Esophagus (tissue), 2 donors: Measurements from ENCODE around the gene PAPLN. TPM values are rescaled to one million over a fixed set of nuclear protein-coding genes. Genes with fewer than 3 reads are reported as not detected.
"Not testable (repeated sequence)": the region's sequence is repeated elsewhere in the genome, so short reads cannot be mapped to it uniquely, and the experiment has no call there.

Experiments
- H3K27ac ChIP-seq, 2 donors: one replicate each; pipeline ENCODE4 v1.5.1; 2013; ENCODE audit warnings: low read depth in 2 of 2, mild to moderate bottlenecking in 2 of 2, inconsistent platforms in 1 of 2, low read length in 1 of 2, moderate library complexity in 1 of 2
- H3K27me3 ChIP-seq, 2 donors: one replicate each; pipeline ENCODE4 v1.6.1; 2013; ENCODE audit warnings: low read length in 2 of 2, control low read depth in 1 of 2, mild to moderate bottlenecking in 1 of 2; ENCODE audit not compliant: insufficient read depth in 2 of 2, control insufficient read depth in 1 of 2
- H3K36me3 ChIP-seq, 2 donors: one replicate each; pipeline ENCODE4 v1.6.1; 2013; ENCODE audit warnings: low read length in 1 of 2; ENCODE audit not compliant: control insufficient read depth in 2 of 2, insufficient read depth in 2 of 2
- H3K4me1 ChIP-seq, 2 donors: one replicate each; pipeline ENCODE4 v1.6.1; 2013; ENCODE audit warnings: low read length in 1 of 2; ENCODE audit not compliant: control insufficient read depth in 2 of 2, insufficient read depth in 2 of 2
- H3K4me3 ChIP-seq, 2 donors: one replicate each; pipeline ENCODE4 v1.5.1; 2013; ENCODE audit warnings: low read length in 2 of 2, mild to moderate bottlenecking in 2 of 2, low read depth in 1 of 2, moderate library complexity in 1 of 2
- H3K9me3 ChIP-seq, 2 donors: one replicate each; pipeline ENCODE4 v1.6.1; 2013; ENCODE audit warnings: mild to moderate bottlenecking in 2 of 2, low read depth in 1 of 2, low read length in 1 of 2, moderate library complexity in 1 of 2; ENCODE audit not compliant: control insufficient read depth in 2 of 2, insufficient read depth in 1 of 2
- WGBS, 2 donors: extraction: QIAGEN DNeasy Blood & Tissue Kit; methylation state at CpG; one replicate each; pipeline ENCODE4 v1.1.7; 2013; 5-methylcytosine and 5-hydroxymethylcytosine counted together
- polyA plus RNA-seq, 2 donors: library from polyadenylated mRNA; stranded (reverse); fragments of 200-250 nt; gene quantifications; one replicate each; pipeline ENCODE4 v1.2.3, GENCODE V29; 2013
- donor health status: healthy with polysubstance abuse.
- donor health status: Bipolar disorder and iron deficiency.

PAPLN gene
- polyA plus RNA-seq, 2 donors: 3.9 to 7.5 TPM

DNA sequence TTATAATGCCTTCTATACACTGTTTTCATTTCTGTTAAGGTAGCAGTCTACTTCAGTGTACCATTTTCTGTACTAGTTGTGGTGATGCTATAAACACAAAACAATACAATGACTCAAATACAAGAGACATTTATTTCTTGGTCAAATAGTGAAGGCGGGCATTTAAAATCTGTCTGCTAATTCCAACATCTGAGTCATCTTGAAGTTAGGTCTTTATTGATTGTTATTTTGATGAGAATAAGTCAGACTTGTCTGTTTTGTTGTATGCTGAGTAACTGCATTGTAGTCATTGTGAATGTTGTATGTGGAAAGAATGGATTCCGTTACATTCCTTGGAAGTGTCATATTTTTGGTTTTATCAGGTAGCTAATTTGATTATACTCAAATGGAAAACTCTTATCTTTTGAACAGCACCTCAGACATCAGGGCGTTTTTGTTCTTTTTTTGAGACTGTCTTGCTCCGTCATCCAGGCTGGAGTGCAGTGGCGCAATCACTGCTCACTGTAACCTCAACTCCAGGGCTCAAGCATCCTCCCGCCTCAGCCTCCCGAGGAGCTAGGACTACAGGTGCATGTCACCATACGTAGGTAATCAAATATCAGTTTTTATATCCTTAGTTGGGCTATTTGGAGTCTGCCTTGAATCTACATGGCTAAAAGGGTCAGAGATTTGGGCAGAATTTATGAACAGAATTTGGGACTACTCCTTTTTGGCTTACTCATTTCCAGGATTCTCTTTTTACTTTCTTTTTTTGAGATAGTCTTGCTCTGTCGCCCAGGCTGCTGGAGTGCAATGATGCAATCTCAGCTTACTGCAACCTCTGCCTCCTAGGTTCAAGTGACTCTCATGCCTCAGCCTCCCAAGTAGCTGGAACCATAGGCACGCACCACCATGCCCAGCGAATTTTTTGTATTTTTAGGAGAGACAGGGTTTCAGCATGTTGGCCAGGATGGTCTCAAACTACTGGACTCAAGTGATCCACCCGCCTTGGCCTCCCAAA, 56.8 kb downstream of the PAPLN start:
- H3K27ac ChIP-seq: no peak overlapping the region
- no peak overlapping the region for H3K4me3 ChIP-seq
- no peaks in the 10 kb centered on the region for H3K9me3 ChIP-seq
- WGBS, 2 donors: 92 to 93% methylated on average over 12 of the region's 12 CpGs
- H3K36me3 ChIP-seq: peaks cover 0 to 2% of the 10 kb centered on the region in 2 donors
- H3K27me3 ChIP-seq: no peaks in the 10 kb centered on the region
- no peaks in the 10 kb centered on the region for H3K4me1 ChIP-seq

- Histone ChIP-seq H3K27me3 (no peaks in the 10 kb centered on the region), H3K27ac (no peak overlapping the region), H3K36me3 (peaks cover 0 to 2% of the 10 kb centered on the region in 2 donors), H3K4me3 (no peak overlapping the region), H3K9me3 (no peaks in the 10 kb centered on the region), H3K4me1 (no peaks in the 10 kb centered on the region)
- 68 to 73% methylated on average over 1 of the region's 1 CpG for WGBS, 2 donors
These were observed 58.0 kb downstream of the PAPLN start for GRCh38 chr14:73295198-73295796.

- no peak overlapping the region for H3K4me3 ChIP-seq
- no peak overlapping the region for H3K27ac ChIP-seq
- no peaks in the 10 kb centered on the region for H3K9me3 ChIP-seq
- H3K27me3 ChIP-seq: no peaks in the 10 kb centered on the region
- H3K4me1 ChIP-seq: no peaks in the 10 kb centered on the region
- 76 to 82% methylated on average over 3 of the region's 3 CpGs for WGBS, 2 donors
- no peaks in the 10 kb centered on the region for H3K36me3 ChIP-seq
These were observed 68.2 kb downstream of the PAPLN start for GRCh38 chr14:73305499-73305898.

- no peaks in the 10 kb centered on the region for H3K9me3 ChIP-seq
- no peak overlapping the region for H3K4me3 ChIP-seq
- H3K27me3 ChIP-seq: no peaks in the 10 kb centered on the region
- no peak overlapping the region for H3K27ac ChIP-seq
- no peaks in the 10 kb centered on the region for H3K4me1 ChIP-seq
- no peaks in the 10 kb centered on the region for H3K36me3 ChIP-seq
- 96 to 100% methylated on average over 3 of the region's 3 CpGs for WGBS, 2 donors
These were observed 70.0 kb downstream of the PAPLN start for GRCh38 chr14:73307261-73307660.

- H3K9me3 ChIP-seq, H3K4me3 ChIP-seq, H3K36me3 ChIP-seq, H3K27ac ChIP-seq, H3K27me3 ChIP-seq, H3K4me1 ChIP-seq: not testable (repeated sequence)
- 72 to 97% methylated on average over 1 of the region's 1 CpG for WGBS, 2 donors
These were observed 71.9 kb downstream of the PAPLN start for GRCh38 chr14:73309207-73309606.

GRCh38 chr14:73311708-73312030, 74.4 kb downstream of the PAPLN start:
- H3K27me3 ChIP-seq: no peaks in the 10 kb centered on the region
- no peak overlapping the region for H3K27ac ChIP-seq
- WGBS, 2 donors: 72 to 77% methylated on average over 2 of the region's 2 CpGs
- H3K4me3 ChIP-seq: no peak overlapping the region
- H3K36me3 ChIP-seq: peaks cover 0 to 2% of the 10 kb centered on the region in 2 donors
- H3K4me1 ChIP-seq: no peaks in the 10 kb centered on the region
- H3K9me3 ChIP-seq: no peaks in the 10 kb centered on the region

DNA sequence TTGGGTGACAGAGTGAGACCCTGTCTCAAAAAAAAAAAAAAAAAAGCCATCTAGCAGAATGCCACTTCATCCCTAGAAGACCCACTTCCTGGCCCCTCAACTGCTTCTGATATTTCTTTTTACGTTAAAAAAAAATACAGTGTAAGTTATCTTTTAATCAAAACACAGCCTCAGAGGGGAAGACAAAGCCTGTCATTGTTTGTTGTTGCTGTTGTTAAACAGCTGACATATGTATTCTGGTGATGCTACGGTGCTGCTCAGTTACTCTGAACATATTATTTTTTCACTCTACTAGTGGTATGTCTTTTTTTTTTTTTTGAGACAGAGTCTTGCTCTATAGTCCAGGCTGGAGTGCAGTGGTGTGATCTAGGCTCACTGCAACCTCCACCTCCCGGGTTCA, 75.4 kb downstream of the PAPLN start:
- H3K4me1 ChIP-seq: no peaks in the 10 kb centered on the region
- peaks cover 0 to 2% of the 10 kb centered on the region in 2 donors for H3K36me3 ChIP-seq
- H3K27me3 ChIP-seq: no peaks in the 10 kb centered on the region
- WGBS, 2 donors: 79 to 84% methylated on average over 3 of the region's 3 CpGs
- H3K4me3 ChIP-seq: no peak overlapping the region
- H3K9me3 ChIP-seq: no peaks in the 10 kb centered on the region
- no peak overlapping the region for H3K27ac ChIP-seq

- H3K27me3 ChIP-seq: no peaks in the 10 kb centered on the region
- H3K27ac ChIP-seq: no peak overlapping the region
- H3K9me3 ChIP-seq: no peaks in the 10 kb centered on the region
- H3K36me3 ChIP-seq: peaks cover 0 to 2% of the 10 kb centered on the region in 2 donors
- 94 to 97% methylated on average over 4 of the region's 4 CpGs for WGBS, 2 donors
- H3K4me1 ChIP-seq: no peaks in the 10 kb centered on the region
- H3K4me3 ChIP-seq: no peak overlapping the region
These were observed 75.8 kb downstream of the PAPLN start for GRCh38 chr14:73313151-73313550.

DNA sequence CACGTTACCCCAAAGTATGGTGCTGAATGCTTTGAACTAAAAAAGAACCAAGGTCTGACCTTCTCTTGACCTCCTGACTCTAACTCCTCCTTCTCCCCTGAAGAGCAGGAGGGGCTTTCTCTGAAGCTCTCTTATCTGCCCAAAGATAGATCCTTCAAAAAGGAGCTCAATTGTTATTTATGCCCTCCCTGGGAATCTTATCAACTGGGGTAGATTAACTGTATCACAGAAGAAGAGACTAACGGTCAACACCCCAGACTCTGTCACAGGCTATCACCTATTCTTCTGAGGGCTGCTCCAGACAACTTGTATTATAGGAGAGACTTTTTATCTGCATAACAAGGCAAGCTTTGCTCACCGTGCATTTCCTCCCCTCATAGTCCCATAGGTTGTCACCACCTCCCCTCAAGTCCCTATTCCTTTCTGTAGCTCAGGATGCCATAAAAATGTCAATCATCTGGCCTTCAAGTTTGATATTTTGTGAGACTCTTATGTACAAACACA, 86.6 kb downstream of the PAPLN start:
- WGBS, 2 donors: 57 to 72% methylated on average over 3 of the region's 3 CpGs
- Histone ChIP-seq H3K36me3 (no peaks in the 10 kb centered on the region), H3K4me1 (no peaks in the 10 kb centered on the region), H3K27ac (no peak overlapping the region), H3K27me3 (no peaks in the 10 kb centered on the region), H3K4me3 (no peak overlapping the region), H3K9me3 (no peaks in the 10 kb centered on the region)
